B cell (primary cell): Measurements from ENCODE around the gene PAFAH1B2. TPM values are rescaled to one million over a fixed set of nuclear protein-coding genes. Genes with fewer than 3 reads are reported as not detected.

Experiments
- ATAC-seq: fragments of 200-7000 bp; cut with Tn5 transposase; one replicate; pipeline ENCODE4 v1.10.0; 2021; ENCODE audit warnings: low read depth, mild to moderate bottlenecking, moderate number of reproducible peaks, moderate library complexity
- CTCF ChIA-PET: fragments of 350-600 bp; sonication (Branson Sonifier 250); formaldehyde crosslinking; loops from one replicate; lab custom pipeline; 2021; ENCODE audit warnings: antibody characterized with exemption, inconsistent platforms; lab: Charles Lee
- POLR2A ChIA-PET: fragments of 350-600 bp; sonication (Branson Sonifier 250); formaldehyde crosslinking; loops from one replicate; lab custom pipeline; 2021; ENCODE audit warnings: antibody characterized with exemption; lab: Charles Lee
- DNase-seq: peaks from one replicate; pipeline ENCODE4 v3.0.0; 2013
- H2AFZ ChIP-seq: 2 replicates; pipeline ENCODE4 v1.6.1; 2012; ENCODE audit warnings: mild to moderate bottlenecking, low read depth, low read length; ENCODE audit not compliant: insufficient read depth, poor library complexity, severe bottlenecking
- H3K27ac ChIP-seq, 2 donors: 1 replicate in 1 of 2; 2 replicates in 1 of 2; pipeline ENCODE4 v1.5.1; 2012 to 2013; ENCODE audit warnings: low read length in 2 of 2, mild to moderate bottlenecking in 2 of 2, moderate library complexity in 1 of 2
- H3K27me3 ChIP-seq, 4 experiments: fragments of 200-600 bp in 1 of 4; sonication (generic) in 1 of 4; replicated peaks in 1 of 4; 1 replicate in 2 of 4; 2 replicates in 2 of 4; pipeline versions ENCODE4 v1.6.1 to v1.7.0; 2013 to 2016; ENCODE audit warnings: low read length in 3 of 4, mild to moderate bottlenecking in 2 of 4, mixed read lengths in 1 of 4, moderate library complexity in 1 of 4; ENCODE audit not compliant: insufficient read depth in 4 of 4, control insufficient read depth in 3 of 4; ENCODE audit errors: control extremely low read depth in 1 of 4
- H3K36me3 ChIP-seq, 2 experiments: replicated peaks in 1 of 2; 1 replicate in 1 of 2; 2 replicates in 1 of 2; pipeline versions ENCODE4 v1.6.1 to v1.7.1; 2013; ENCODE audit warnings: low read length in 1 of 2; ENCODE audit not compliant: insufficient read depth in 2 of 2, control insufficient read depth in 1 of 2; ENCODE audit errors: control extremely low read depth in 1 of 2, extremely low read depth in 1 of 2
- H3K4me1 ChIP-seq, 2 donors: fragments of 200-600 bp in 1 of 2; sonication (generic) in 1 of 2; 1 replicate in 1 of 2; 2 replicates in 1 of 2; pipeline versions ENCODE4 v1.5.1 to v1.6.1; 2013 to 2017; ENCODE audit warnings: low read length in 2 of 2; ENCODE audit not compliant: control insufficient read depth in 2 of 2, insufficient read depth in 2 of 2
- H3K4me2 ChIP-seq: replicated peaks from 2 replicates; pipeline ENCODE3; 2012; ENCODE audit warnings: mild to moderate bottlenecking, low read depth, low read length; ENCODE audit not compliant: poor library complexity, severe bottlenecking
- H3K4me3 ChIP-seq, 5 experiments: fragments of 200-600 bp in 1 of 5; sonication (generic) in 1 of 5; 1 replicate in 3 of 5; 2 replicates in 2 of 5; pipeline versions ENCODE4 v1.5.1 to v1.7.0; 2011 to 2016; ENCODE audit warnings: low read length in 4 of 5, mild to moderate bottlenecking in 4 of 5, low read depth in 2 of 5, control low read depth in 1 of 5, moderate library complexity in 1 of 5; ENCODE audit not compliant: insufficient read depth in 1 of 5; ENCODE audit errors: control extremely low read depth in 1 of 5, extremely low read depth in 1 of 5
- H3K79me2 ChIP-seq: fragments of 200-600 bp; sonication (generic); one replicate; pipeline ENCODE4 v1.6.0; 2016; ENCODE audit warnings: low read length; ENCODE audit not compliant: control insufficient read depth, insufficient read depth
- H3K9ac ChIP-seq: fragments of 200-600 bp; sonication (generic); 2 replicates; pipeline ENCODE4 v1.6.1; 2017; ENCODE audit warnings: mild to moderate bottlenecking, low read length, moderate library complexity
- H3K9me3 ChIP-seq, 3 donors: one replicate each; pipeline versions ENCODE4 v1.6.1 to v1.7.1; 2013; ENCODE audit warnings: low read length in 2 of 3; ENCODE audit not compliant: control insufficient read depth in 2 of 3, insufficient read depth in 1 of 3; ENCODE audit errors: control extremely low read depth in 1 of 3
- H4K20me1 ChIP-seq: 2 replicates; pipeline ENCODE4 v1.6.0; 2012; ENCODE audit warnings: mild to moderate bottlenecking, low read length; ENCODE audit not compliant: insufficient read depth, control insufficient read depth, poor library complexity, severe bottlenecking
- H3K27ac Mint-ChIP-seq: one replicate; pipeline ENCODE4 v1.8.0; 2021; ENCODE audit warnings: mixed read lengths
- H3K27me3 Mint-ChIP-seq: one replicate; pipeline ENCODE4 v1.8.0; 2021; ENCODE audit warnings: mixed read lengths
- H3K4me1 Mint-ChIP-seq: one replicate; pipeline ENCODE4 v1.8.0; 2021; ENCODE audit warnings: mixed read lengths
- H3K4me3 Mint-ChIP-seq: one replicate; pipeline ENCODE4 v1.8.0; 2021; ENCODE audit warnings: mixed read lengths
- H3K9me3 Mint-ChIP-seq: one replicate; pipeline ENCODE4 v1.8.0; 2022; ENCODE audit warnings: mixed read lengths; ENCODE audit not compliant: insufficient read depth
- EZH2 ChIP-seq: IDR thresholded peaks from 2 replicates; pipeline ENCODE4 v1.6.1; 2012; ENCODE audit warnings: borderline replicate concordance, low read depth, mild to moderate bottlenecking, moderate library complexity, low read length; ENCODE audit not compliant: insufficient read depth, poor library complexity, severe bottlenecking
- WGBS: methylation state at CpG from one replicate; pipeline ENCODE4 v1.1.5; 2013; ENCODE audit warnings: missing lambda C conversion rate; ENCODE audit not compliant: insufficient coverage; 5-methylcytosine and 5-hydroxymethylcytosine counted together
- intact Hi-C: fragments of 100-400 bp; cut with micrococcal nuclease; formaldehyde crosslinking; loops from one replicate; pipeline ENCODE4 v1.10.0; 2022
- polyA plus RNA-seq: library from polyadenylated mRNA; depleted of rRNA; stranded (reverse); fragments of >200 nt; gene quantifications from 2 replicates; pipeline ENCODE4 v1.2.3, GENCODE V29; 2012
- total RNA-seq, 2 donors: library from RNA; stranded (reverse); fragments of 120-200 nt in 1 of 2; gene quantifications; 1 replicate in 1 of 2; 2 replicates in 1 of 2; pipeline versions ENCODE4 v1.2.3 to v1.2.4, GENCODE V29; 2013 to 2022
- TF ChIP-seq, protein P1 (sequence below): fragments of 200-600 bp; IDR thresholded peaks from one replicate; pipeline ENCODE4 v1.8.0; 2022; ENCODE audit warnings: antibody characterized with exemption, mild to moderate bottlenecking

Gene PAFAH1B2
- total and polyA plus RNA-seq, 2 donors (not counting 1 experiment from before 2014, with no cell fraction given), result 10.7 to 103 TPM

DNA sequence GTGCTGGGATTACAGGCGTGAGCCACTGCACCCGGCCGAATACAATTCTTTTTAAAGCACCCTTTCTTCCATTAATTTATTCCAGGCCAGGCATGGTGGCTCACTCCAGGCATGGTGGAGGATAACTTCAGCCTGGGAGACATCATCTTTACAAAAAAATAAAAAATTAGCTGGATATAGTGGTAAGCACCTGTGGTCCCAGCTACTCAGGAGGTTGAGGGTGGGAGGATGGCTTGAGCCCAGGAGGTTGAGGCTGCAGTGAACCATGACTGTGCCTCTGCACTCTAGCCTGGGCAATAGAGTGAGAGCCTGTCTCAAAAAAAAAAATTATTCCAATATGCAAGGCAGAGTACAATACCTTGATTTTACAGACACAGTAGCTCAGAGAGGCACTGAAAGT, 66.5 kb downstream of the PAFAH1B2 start:
- TF ChIP-seq, protein P1, sequence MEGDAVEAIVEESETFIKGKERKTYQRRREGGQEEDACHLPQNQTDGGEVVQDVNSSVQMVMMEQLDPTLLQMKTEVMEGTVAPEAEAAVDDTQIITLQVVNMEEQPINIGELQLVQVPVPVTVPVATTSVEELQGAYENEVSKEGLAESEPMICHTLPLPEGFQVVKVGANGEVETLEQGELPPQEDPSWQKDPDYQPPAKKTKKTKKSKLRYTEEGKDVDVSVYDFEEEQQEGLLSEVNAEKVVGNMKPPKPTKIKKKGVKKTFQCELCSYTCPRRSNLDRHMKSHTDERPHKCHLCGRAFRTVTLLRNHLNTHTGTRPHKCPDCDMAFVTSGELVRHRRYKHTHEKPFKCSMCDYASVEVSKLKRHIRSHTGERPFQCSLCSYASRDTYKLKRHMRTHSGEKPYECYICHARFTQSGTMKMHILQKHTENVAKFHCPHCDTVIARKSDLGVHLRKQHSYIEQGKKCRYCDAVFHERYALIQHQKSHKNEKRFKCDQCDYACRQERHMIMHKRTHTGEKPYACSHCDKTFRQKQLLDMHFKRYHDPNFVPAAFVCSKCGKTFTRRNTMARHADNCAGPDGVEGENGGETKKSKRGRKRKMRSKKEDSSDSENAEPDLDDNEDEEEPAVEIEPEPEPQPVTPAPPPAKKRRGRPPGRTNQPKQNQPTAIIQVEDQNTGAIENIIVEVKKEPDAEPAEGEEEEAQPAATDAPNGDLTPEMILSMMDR, result no peak
- TF ChIP-seq EZH2, result no peak
- intact Hi-C loops, result no loop called here
- Histone ChIP-seq H3K27ac (no peak overlapping the region), H2AFZ (no peak overlapping the region), H3K36me3 (peaks cover 1 to 28% of the 10 kb centered on the region in 2 experiments), H3K4me2 (no peak overlapping the region), H3K79me2 (no peaks in the 10 kb centered on the region), H3K9me3 (no peaks in the 10 kb centered on the region), H3K9ac (no peak overlapping the region), H3K27me3 (no peaks in the 10 kb centered on the region), H3K4me3 (no peak overlapping the region), H3K4me1 (no peaks in the 10 kb centered on the region), H4K20me1 (no peaks in the 10 kb centered on the region)
- H3K9me3 Mint-ChIP-seq, result no peaks in the 10 kb centered on the region
- H3K4me3 Mint-ChIP-seq, result no peak overlapping the region
- ChIA-PET POLR2A (no interaction called here), CTCF (interaction anchor here (0.7 to 1.7 kb wide), 4 partner anchors 15 to 29 kb away, joined by 3 to 5 read pairs (median 4); partner anchors contain the start of gene PCSK7)
- ATAC-seq, result no peak
- no peaks in the 10 kb centered on the region for H3K27me3 Mint-ChIP-seq
- DNase-seq, result no peak
- H3K27ac Mint-ChIP-seq, result no peak overlapping the region
- WGBS, result 100% methylated on average over 3 of the region's 3 CpGs
- no peaks in the 10 kb centered on the region for H3K4me1 Mint-ChIP-seq

DNA sequence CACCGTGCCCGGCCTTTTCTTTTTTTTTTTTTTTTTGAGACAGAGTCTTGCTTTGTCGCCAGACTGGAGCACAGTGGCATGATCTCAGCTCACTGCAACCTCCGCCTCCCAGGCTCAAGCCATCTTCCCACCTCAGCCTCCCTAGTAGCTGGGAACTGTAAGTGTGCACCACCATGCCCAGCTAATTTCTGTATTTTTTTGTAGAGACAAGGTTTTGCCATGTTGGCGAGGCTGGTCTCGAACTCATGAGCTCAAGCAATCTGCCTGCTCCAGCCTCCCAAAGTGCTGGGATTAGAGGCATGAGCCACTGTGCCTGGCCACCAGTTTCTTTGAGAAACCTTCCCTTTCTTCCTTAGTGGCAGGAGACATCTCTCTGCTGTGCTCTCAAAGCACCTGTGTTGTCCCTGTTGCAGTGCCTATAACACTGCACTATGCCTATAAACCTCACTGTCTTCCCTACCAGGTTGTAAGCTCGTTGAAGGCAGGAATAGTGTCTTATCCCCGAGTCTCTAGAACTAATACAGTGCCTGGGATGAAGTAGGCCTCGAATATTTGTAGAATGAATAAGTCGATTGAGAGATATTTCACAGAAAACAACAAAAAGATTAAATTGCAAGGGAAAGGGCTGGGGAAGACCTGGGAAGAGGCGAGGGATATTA, 68.7 kb downstream of the PAFAH1B2 start:
- DNase-seq, result no peak
- WGBS, result 97% methylated on average over 6 of the region's 11 CpGs
- Histone ChIP-seq H3K4me2 (no peak overlapping the region), H4K20me1 (no peaks in the 10 kb centered on the region), H3K27ac (no peak overlapping the region), H3K9me3 (no peaks in the 10 kb centered on the region), H3K79me2 (peaks cover 6% of the 10 kb centered on the region), H3K9ac (no peak overlapping the region), H3K4me3 (no peak overlapping the region), H3K36me3 (peaks cover 4 to 49% of the 10 kb centered on the region in 2 experiments), H3K4me1 (no peaks in the 10 kb centered on the region), H3K27me3 (no peaks in the 10 kb centered on the region), H2AFZ (no peak overlapping the region)
- POLR2A ChIA-PET, result no interaction called here
- intact Hi-C loops, result no loop called here
- no peak for ATAC-seq
- no peaks in the 10 kb centered on the region for H3K9me3 Mint-ChIP-seq
- no peaks in the 10 kb centered on the region for H3K27me3 Mint-ChIP-seq
- H3K4me3 Mint-ChIP-seq, result no peak overlapping the region
- TF ChIP-seq, protein P1, result no peak
- no peak for TF ChIP-seq EZH2
- no peak overlapping the region for H3K27ac Mint-ChIP-seq
- CTCF ChIA-PET, result no interaction called here
- H3K4me1 Mint-ChIP-seq, result no peaks in the 10 kb centered on the region
